HG02678 (cell line): ENCODE measurements around the gene PTGR3.

ENCODE experiments used
- ATAC-seq: cut with Tn5 transposase; IDR thresholded peaks from one replicate; pipeline ENCODE4 v1.9.1; 2021; ENCODE audit warnings: mild to moderate bottlenecking, moderate library complexity; ENCODE audit not compliant: unreplicated experiment

PTGR3 gene

DNA sequence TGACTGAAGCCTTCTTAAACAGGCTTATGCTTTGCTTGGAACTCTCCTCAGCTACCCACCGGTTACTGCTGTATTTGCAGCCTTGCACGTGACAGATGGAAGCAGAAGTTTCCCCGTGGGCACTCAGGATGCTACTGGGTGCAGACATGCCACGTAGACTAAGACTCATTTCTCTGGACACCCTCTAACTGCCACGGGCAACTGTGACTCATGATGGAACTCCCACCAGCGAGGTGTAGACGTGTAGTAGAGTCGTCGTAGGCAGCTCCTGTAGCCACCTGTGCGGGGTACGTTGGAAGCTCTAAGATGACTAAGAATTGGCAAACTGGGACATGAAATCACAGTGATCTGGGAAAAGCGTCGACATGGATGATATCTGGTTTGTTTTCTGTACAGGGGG, 29.2 kb upstream of the PTGR3 start:
- no peak for ATAC-seq

DNA sequence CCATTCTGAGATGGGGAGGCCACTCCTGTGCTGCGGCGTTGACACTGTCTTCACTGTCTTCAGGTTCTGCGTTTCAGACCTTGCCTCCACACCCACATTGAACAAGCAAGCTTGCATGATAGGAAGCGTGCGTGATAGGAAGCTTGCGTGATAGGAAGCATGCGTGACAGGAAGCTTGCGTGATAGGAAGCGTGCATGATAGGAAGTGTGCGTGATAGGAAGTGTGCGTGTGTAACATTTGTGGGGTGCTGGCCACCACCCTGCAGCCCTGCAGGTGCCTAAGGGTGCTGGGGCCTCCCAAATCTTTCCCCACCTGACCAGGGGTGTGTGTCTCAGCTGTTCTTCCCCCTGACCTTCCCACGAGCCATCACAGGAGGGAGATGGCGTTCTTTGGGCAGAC, 27.0 kb upstream of the PTGR3 start:
- ATAC-seq = no peak

DNA sequence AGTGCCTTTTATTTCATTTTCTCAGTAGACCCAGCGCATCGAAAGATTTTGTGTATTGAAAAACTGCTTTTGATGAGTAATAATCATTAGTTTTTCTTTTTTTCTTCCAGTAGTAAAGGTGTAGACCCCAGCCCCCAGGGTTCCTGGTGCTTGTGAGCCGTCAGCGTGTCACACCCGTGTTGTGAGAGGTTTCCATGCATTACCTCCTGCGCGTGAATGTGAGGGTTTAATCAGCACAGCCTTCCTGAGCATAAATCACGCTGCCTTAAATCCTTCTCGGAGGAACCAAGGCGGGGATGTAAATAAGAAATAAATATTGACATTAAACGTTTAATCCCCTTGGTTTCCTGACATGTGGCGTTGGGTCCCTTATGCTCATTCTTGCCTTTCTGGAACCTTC, 26.0 kb upstream of the PTGR3 start:
- no peak for ATAC-seq

DNA sequence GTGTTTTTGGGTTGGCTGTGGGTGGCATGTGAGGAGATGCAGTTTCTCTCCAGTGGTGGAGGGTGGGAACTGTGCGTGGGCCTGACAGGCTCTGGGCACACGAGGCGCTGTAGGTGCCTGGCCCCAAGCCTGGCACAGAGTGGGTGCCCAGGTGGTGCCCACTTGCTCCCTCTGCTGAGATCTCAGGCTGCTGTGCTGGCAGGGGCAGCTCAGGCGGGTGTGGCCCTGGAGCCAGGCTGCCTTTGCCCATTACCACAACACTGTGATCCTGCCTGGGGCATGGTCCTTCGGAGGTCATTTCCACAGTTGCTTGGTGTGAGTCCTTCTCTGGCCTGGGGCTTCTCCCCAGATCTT, 22.1 kb upstream of the PTGR3 start:
- ATAC-seq = no peak

DNA sequence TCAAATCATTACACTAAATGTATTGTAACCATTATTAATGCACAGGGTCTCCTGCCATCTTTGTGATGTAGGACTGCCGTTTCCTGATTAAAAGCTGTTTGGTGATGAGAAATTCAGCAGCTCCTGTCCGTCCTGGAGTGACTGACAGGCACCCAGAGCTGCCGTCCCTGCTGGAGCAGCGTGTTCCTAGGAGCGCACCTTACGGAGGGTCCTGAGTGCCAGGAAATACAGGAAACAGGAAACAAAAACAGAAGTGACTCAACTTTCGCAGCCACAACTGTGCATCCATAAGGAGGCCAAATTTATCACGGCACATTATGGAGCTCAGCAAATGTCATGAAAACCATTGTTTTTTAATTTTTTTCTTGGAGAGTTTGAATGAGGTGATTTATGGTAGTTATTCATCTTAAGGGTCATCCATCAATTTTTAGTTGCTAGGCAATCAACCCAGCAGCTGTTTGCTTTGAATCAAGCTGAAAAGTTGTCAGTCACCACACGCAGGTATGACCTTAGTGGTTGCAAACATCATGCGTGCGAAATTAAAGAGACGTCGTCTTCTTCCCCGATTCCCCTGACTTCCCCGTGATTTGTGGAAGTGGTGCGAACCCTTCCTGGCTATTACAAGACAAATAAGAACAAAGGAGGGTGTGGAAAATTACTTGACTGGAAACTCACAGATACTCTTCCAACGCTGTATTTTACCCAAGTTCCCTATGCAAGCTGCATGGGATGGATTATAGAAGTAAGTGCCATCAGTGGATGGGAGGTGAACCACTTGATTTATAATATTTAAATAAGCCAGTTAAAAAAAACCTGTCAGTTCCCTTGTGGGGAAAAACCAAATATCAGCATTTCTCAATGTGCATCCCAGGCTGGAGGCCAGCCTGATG, 21.5 kb upstream of the PTGR3 start:
- ATAC-seq = no peak

DNA sequence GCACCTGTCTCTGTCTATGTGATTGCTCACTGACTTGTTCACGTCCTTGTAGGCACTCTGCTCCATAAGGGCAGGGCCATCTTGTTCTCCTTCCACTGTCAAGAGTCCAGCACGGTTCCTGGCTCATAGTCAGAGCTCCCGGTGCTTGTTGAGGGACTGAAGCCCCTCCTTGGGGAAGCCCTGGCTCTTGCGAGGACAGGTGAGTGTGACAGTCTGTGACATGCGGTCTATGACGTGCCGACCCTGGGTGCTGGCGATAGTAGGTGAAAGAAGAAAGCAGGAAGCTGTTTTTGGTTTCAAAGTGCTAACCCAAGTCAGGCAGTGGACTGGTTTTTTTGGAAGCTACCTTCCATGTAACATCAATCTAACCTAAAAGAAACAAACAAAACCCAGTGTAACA, 20.5 kb upstream of the PTGR3 start:
- no peak for ATAC-seq

DNA sequence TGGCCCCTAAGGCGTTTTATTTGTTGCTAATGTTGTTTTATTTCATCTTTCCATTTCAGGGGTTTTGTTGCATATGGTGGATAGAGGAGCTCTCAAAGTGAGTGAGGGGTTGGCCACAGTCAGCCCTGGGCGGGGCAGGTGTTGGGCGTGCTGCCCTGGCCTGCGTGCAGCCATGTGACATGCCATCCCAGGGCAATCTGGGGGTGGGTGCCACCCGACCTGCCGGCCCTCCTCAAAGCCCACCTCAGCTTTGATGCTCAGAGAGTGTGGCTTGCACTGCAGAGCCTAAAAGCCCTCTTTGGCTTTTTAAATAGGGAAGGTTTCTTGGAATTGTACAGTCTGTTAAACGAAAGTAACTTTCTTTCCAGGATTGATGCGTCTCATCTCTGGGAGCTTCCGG, 20.0 kb upstream of the PTGR3 start:
- ATAC-seq = no peak

DNA sequence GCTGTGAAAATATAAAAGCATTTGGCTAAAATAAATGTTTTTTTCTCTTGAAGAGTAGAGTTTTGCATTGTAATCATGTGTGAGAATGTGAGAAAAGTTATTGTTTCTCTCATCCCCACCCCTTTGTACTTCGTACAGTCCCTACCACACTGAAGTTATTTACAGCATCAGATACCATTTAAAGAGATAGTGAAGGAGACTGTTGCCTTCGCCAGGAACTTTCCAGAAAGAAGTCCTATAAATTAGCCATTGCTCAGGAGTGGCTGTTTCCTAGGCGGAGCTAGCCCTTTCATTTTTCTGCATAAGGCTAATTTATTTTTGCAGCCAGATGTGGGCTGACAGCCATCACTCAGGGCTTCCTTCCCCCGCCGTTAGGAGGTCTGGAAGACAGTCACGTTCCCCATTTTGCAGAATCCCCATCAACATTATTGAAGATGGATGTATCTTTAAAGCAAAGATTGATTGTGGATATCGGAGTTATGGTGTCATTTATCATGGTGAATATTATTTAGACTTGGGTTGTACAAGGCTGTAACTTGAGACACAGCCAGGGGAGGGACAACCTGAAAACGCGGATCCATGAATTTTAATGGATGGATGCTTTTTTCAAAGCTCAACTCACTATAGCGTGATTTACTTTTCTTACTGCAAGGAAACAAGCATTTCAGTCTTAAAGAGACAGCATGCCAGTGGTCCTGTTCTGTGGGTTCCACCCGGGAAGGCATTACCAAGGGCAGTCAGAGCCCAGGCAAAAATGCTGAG, 18.8 kb upstream of the PTGR3 start:
- no peak for ATAC-seq

DNA sequence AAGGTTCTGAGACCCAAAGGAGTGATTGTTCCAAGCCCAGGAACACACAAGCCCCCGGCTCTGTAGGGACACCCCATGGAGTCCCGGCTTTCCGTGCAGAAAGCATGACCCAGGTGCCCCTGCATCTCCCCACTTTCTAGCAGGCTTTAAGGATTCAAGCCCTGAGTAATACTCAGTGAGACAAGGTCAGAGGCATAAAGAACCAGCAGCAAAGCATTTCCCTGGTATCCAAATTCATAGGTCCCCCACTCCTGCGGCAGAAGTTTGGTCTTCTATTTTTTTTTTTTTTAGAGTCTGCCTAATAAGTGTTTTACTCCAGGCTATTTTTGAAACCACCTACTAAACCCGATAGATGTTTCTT, 18.0 kb upstream of the PTGR3 start:
- peak; percentile 17 for ATAC-seq

DNA sequence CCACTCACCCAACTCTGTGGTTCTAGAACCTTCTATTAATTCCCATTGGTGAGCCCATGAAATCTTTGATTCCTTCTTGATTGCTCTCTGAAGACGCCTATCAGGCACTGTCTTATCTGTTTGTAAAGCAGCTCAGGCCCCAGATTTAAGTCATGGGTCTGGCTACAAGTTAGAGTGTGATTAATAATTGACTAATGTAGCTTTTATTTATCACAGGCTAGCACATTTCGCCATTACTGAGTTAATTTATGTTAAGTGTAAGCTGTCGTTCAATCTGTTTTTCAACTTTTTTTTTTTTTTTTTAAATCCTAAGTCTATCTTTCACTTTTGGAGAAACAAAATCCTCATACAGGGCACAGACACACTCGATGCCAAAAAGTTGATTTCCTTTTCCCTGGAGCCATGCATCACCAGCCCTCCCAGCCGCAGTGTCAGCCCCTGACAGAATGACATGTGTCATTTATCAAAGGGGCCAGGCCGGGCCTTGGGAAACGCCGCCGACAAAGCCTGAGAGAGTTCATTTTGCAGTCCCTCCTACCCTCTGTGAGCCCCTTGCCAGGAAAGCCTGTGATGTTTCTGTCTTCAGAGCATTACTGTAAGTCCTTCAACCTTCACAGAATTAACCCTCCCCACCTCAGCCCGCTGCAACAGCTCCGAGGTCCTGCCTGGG, 17.5 kb upstream of the PTGR3 start:
- ATAC-seq = peak; percentile 38

DNA sequence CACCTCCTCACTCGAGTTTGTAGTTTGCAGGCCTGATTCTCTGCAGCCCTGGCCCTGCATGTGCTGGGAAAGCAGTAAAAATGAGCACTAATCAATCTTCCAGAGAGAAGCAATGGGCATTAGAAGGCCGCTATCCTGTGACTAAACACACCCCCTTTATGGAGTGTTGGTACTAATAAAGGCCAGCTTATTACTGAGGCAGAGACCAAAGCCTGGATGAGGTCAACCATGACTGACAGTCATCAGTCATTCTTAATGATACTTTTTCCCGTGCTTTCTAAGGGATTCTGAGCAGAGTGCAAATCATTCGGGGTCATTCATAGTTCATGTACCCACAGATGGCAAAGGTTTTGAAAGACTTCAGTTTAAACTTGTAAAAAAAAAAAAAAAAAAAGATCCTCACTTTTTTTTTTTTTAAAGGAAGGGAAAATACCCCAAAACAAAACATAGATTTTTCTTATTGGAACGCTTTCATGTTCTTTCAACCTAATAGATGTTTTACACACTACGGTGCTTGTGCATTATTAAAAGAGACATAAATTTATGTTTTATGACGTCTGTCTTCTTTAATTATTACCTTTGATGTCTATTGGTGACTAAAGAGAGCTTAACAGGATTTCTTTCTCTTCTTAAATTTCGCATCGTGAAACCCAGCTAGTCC, 14.9 kb upstream of the PTGR3 start:
- no peak for ATAC-seq

DNA sequence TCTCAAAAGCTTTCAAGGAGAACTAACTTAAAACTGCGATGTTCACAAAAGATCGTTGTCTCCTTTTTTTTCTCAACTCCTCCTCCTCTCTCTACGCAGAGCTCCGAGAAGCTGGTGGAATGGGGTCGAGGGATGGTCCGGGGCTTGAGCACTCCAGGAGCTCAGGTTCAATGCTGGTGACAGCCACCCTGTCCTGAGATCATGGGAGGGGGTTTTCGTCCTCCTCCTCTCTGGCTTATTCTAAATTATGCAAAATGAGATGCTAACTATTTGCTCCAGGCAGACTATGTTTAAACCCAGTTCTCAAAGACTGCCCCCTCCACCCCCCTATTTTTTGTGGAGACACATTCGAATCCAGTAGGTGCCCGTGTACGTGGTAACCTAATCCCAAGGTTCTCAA, 13.5 kb upstream of the PTGR3 start:
- ATAC-seq = no peak

DNA sequence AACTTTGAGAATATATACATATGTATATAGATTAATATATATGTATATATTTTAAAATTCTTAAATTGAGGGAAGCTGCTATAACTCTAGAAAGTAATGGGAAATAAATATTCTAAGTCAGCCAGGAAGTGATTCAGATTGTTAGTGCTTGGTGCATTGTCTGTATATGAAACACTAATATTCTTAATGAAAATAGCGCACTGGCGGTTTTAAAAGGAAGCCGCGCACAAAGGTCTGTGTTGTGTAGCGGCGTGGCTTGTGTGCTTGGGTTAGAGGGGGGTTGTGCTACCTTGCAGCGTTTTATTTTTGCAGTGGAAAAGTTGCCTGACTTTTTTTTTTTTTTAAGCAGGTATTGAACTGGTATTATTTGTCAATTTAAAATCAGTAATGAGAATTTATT, 13.0 kb upstream of the PTGR3 start:
- no peak for ATAC-seq

DNA sequence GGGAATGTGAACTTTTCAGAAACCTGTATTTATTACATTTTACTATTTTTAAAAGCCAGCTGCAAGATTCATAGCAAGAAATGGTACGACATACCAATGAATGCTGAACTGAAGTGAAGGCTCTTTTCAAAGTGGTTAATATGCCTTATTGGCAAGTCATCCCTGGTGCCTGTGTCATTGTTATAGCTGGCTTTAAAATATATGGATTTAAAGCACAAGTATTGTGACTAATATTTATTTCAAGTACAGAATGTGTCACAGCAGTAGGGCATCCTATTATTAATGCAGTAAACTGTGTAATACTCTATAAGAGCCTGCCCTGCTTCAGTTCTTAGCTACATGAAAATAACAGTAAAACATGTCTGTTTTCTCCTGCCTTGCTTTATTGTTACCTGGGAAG, 12.5 kb upstream of the PTGR3 start:
- ATAC-seq = no peak

DNA sequence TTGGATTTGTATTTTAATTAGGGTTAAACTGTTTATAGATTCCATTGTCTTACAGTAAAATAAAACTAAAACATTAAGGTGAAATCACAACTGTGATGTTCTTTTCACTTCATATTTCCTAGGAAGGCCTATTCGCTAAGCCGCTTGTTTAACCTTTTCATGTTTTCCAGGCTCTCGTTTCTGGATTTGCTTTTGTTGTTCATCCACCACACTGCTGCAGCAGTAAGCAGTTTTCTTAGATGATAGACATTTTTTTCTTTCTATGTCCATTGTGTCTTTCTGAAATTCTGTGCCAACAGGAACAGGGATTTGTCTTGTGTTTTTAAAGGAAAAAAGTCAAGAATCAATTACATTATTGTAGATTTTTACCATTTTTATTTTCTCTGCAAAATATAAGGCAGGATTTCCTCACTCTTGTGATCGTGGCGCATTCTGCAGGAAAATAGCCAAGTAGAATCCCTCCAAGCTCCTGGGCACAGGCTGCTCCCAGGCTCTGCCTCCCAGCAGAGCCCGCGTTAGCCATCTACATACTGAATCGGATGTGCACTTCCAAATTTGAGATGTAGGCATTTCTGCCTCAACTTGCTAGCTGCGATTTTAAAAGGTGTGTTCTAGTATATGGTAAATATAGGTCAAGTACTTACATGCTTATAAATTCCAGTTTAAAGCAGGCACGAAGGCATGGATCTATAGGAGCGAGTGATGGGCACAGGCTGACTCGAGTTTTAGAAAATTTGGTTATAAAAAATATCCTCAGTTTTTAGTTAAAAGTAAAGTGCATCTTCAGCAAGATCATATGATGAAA, 11.8 kb upstream of the PTGR3 start:
- ATAC-seq = no peak

DNA sequence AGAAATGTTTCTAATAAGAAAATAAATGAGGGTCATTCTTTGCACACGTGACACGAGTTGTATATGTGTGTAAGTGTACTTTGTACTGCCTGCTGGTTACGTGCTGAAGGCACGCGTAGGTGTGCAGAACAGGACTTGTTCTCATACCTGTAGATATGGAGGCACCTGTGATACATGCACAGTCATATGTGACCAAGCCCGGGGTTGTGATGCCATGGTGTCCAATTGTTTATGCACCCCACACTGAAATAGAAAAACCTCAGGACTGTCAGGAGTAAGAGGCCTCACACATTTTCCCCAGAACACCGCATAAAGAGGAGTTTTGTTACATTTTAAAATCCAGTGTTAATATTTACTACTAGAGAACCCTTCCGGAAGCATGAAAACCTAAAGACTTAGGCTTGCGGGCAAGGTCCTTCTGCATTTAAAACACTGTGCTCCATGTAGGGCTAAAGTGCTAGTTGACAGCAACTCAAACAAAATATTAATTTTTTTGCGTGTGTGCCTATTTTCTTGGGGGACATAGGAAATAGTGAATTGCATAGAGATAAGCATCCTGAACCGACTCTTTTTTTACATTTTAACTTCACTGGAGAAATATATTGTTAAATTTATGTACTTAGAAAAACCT, 10.9 kb upstream of the PTGR3 start:
- no peak for ATAC-seq

DNA sequence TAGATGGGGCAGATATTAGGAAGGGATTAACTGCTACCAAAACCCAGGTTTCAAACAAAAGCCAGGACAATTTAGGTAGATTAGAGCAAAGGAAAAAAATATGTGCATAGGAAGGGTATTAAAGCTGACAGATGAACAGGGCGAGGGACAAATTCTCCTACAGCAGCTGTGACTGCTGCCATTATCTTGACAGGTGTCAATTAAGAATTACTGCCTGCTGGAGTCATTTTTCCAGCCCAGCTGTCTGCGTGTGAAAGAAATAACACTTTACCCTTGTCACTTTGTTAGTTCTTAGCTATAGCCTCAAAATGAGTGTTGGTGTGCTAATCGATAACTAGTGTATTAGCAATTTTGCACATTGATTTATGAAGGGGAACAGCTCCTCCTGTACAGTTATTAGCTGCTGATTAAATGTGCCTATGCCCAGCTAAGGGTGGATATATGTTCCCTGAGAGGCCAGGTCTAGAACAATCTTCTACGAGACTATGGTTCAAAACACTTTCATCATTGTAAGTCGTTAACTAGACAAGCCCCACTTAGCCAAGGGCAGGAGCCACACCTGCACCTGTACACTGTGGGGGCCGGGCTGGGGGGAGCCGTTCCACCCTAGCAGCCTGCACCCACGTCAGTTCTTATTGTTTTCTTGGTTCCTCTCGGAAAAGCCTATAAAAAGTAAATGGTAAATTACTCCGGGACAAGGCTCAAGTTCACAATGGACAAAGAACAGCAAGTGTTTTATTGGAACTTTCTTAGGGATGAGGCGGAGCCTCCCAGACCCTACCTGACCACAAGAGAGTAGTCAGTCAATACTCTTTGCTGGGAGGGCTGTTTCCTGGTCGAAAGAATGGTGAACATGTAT, 9.4 kb upstream of the PTGR3 start:
- no peak for ATAC-seq

DNA sequence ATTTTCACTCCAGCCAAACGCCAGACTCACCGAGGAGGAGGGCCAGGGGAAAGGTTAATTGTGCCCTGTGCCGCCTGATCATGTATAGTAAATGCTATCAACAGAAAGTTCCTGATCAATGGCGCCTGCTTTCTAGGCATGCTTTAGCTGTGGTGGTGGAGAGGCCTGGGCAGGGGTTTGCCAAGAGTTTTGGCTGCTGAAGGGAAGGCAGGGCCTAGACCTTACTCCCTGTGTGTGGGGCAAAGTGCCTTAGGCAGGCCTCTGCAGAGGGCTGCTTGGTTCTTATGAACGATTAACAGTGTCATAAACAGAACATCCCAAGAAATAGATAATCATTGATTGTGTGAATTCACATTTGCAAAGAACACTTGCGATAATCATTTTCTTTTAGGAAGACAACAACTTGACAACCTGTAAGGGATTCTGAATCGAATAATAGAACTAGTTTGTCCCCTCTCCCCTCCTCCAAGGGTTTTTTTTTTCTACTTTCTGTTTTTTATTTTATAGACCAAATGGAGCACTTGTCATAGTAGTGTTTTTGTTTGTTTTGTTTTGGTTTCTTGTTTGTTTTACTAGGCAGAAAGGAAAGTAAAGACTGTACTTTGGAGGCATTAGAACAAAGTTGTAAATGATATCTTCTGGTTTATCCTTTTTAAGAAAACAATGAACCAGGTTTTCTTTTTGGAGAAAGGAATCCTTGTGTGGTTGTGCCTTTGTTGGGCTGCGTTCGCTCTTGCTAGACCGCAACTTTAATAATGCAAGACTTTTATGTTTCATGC, 8.2 kb upstream of the PTGR3 start:
- ATAC-seq = no peak
